ENCODE results near the gene MDN1. TPM values are rescaled to one million over a fixed set of nuclear protein-coding genes. Genes with fewer than 3 reads are reported as not detected.

Gene MDN1
- total RNA-seq, 4 donors from 2014 or later = 18.1 to 26.0 (median 19.5) TPM

- DNase-seq (ENCODE audit: extremely low spot score) = no peak
- intact Hi-C loops (cut with DNase I) = no loop called here
- peaks cover 32 to 67% (median 54%) of the 10 kb centered on the region in 4 donors for H3K36me3 ChIP-seq
- H3K4me1 ChIP-seq = peaks cover 0 to 5% (median 0%) of the 10 kb centered on the region in 4 donors
- no peak overlapping the region for H3K4me3 ChIP-seq
- no peaks in the 10 kb centered on the region for H3K9me3 ChIP-seq
- no peak overlapping the region for H3K27ac ChIP-seq (replicated peaks in 1 of 4)
- no peak for TF ChIP-seq EP300 (IDR thresholded peaks at IDR 0.05)
- TF ChIP-seq, protein P1, sequence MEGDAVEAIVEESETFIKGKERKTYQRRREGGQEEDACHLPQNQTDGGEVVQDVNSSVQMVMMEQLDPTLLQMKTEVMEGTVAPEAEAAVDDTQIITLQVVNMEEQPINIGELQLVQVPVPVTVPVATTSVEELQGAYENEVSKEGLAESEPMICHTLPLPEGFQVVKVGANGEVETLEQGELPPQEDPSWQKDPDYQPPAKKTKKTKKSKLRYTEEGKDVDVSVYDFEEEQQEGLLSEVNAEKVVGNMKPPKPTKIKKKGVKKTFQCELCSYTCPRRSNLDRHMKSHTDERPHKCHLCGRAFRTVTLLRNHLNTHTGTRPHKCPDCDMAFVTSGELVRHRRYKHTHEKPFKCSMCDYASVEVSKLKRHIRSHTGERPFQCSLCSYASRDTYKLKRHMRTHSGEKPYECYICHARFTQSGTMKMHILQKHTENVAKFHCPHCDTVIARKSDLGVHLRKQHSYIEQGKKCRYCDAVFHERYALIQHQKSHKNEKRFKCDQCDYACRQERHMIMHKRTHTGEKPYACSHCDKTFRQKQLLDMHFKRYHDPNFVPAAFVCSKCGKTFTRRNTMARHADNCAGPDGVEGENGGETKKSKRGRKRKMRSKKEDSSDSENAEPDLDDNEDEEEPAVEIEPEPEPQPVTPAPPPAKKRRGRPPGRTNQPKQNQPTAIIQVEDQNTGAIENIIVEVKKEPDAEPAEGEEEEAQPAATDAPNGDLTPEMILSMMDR (IDR thresholded peaks at IDR 0.05) = no peak
- TF ChIP-seq POLR2AphosphoS5 (IDR thresholded peaks at IDR 0.05) = no peak
- no peak for TF ChIP-seq POLR2A (IDR thresholded peaks at IDR 0.05; ENCODE audit: low read depth)
- 97% methylated on average over 3 of the region's 3 CpGs for WGBS
- no peaks in the 10 kb centered on the region for H3K27me3 ChIP-seq
Measured at GRCh38 chr6:89793586-89793985, 26.0 kb downstream of the MDN1 start.

DNA sequence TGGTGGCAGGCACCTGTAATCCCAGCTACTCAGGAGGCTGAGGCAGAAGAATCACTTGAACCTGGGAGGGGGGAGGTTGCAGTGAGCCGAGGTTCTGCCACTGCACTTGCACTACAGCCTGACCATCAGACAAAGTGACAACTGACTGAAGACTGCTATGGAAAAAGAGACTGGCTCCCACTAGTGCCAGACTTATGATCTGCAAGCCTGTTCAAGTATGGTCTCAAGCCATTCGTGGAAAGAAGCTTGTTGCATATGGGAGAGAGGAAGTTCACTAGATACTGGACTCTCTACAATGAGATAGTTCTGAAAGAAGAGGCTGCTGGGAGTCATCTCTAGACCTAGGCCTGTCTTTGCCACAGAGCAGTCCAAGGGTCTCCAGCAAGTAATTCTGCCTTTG lies 26.7 kb downstream of the MDN1 start:
- Histone ChIP-seq H3K4me1 (peaks cover 0 to 5% (median 0%) of the 10 kb centered on the region in 4 donors), H3K27me3 (no peaks in the 10 kb centered on the region), H3K4me3 (no peak overlapping the region), H3K36me3 (peaks cover 32 to 70% (median 58%) of the 10 kb centered on the region in 4 donors), H3K9me3 (no peaks in the 10 kb centered on the region), H3K27ac (replicated peaks in 1 of 4) (no peak overlapping the region)
- intact Hi-C loops (cut with DNase I) = no loop called here
- TF ChIP-seq, protein P1 (IDR thresholded peaks at IDR 0.05) = no peak
- TF ChIP-seq POLR2A (IDR thresholded peaks at IDR 0.05; ENCODE audit: low read depth) (no peak), EP300 (IDR thresholded peaks at IDR 0.05) (no peak), POLR2AphosphoS5 (IDR thresholded peaks at IDR 0.05) (no peak)
- 44% methylated on average over 2 of the region's 2 CpGs for WGBS
- DNase-seq (ENCODE audit: extremely low spot score) = no peak

DNA sequence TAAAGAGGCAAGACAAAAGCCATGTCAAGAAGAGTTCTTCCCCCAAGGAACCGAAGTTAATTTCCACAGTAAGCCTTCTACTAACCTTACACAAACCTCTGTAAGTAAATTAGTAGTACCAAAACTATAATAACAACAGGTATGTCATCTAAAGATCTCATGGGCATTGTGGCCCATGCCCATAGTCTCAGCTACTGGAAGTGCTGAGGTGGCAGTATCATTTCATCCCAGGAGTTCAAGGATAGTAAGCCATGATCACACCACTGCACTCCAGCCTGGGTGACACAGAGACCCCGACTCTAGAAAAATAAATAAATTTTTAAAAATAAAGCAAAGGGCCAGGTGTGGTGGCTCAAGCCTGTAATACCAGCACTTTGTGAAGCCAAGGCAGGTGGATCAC lies 29.2 kb downstream of the MDN1 start:
- WGBS = 95% methylated on average over 2 of the region's 2 CpGs
- Histone ChIP-seq H3K36me3 (peaks cover 44 to 95% (median 79%) of the 10 kb centered on the region in 4 donors), H3K9me3 (no peaks in the 10 kb centered on the region), H3K4me3 (no peak overlapping the region), H3K27me3 (no peaks in the 10 kb centered on the region), H3K4me1 (peaks cover 0 to 5% (median 0%) of the 10 kb centered on the region in 4 donors), H3K27ac (replicated peaks in 1 of 4) (no peak overlapping the region)
- DNase-seq (ENCODE audit: extremely low spot score) = no peak
- intact Hi-C loops (cut with DNase I) = no loop called here
- TF ChIP-seq EP300 (IDR thresholded peaks at IDR 0.05) = no peak
- no peak for TF ChIP-seq POLR2A (IDR thresholded peaks at IDR 0.05; ENCODE audit: low read depth)
- TF ChIP-seq, protein P1 (IDR thresholded peaks at IDR 0.05) = no peak
- TF ChIP-seq POLR2AphosphoS5 (IDR thresholded peaks at IDR 0.05) = no peak

- no peak for DNase-seq (ENCODE audit: extremely low spot score)
- H3K27me3 ChIP-seq = no peaks in the 10 kb centered on the region
- H3K9me3 ChIP-seq = no peaks in the 10 kb centered on the region
- WGBS = 91% methylated on average over 1 of the region's 1 CpG
- intact Hi-C loops (cut with DNase I) = no loop called here
- H3K27ac ChIP-seq (replicated peaks in 1 of 4) = no peak overlapping the region
- peaks cover 0 to 5% (median 0%) of the 10 kb centered on the region in 4 donors for H3K4me1 ChIP-seq
- peaks cover 49 to 99% (median 81%) of the 10 kb centered on the region in 4 donors for H3K36me3 ChIP-seq
- no peak overlapping the region for H3K4me3 ChIP-seq
- TF ChIP-seq EP300 (IDR thresholded peaks at IDR 0.05) (no peak), POLR2AphosphoS5 (IDR thresholded peaks at IDR 0.05) (no peak), POLR2A (IDR thresholded peaks at IDR 0.05; ENCODE audit: low read depth) (no peak)
- TF ChIP-seq, protein P1 (IDR thresholded peaks at IDR 0.05) = no peak
Measured at GRCh38 chr6:89789980-89790379, 29.6 kb downstream of the MDN1 start.

All from esophagus muscularis mucosa (tissue), 4 donors.